Mesenchymal stem cell (in vitro differentiated cells and primary cell): ENCODE measurements around the gene MED12L.

Experiments used
- DNase-seq: peaks from one replicate; pipeline ENCODE4 v3.0.0-alpha.2; 2013
- H2AFZ ChIP-seq: one replicate; pipeline ENCODE4 v1.6.1; 2013; ENCODE audit warnings: low read depth, mild to moderate bottlenecking, control low read depth, inconsistent platforms, low read length, moderate library complexity
- H2AK5ac ChIP-seq: 2 replicates; pipeline ENCODE4 v1.6.1; 2013; ENCODE audit warnings: low read length, moderate library complexity, mild to moderate bottlenecking, inconsistent platforms; ENCODE audit not compliant: severe bottlenecking
- H2BK120ac ChIP-seq: one replicate; pipeline ENCODE4 v1.6.1; 2013; ENCODE audit warnings: low read depth, mild to moderate bottlenecking, inconsistent platforms, low read length, moderate library complexity
- H2BK12ac ChIP-seq, 2 experiments: one replicate each; pipeline ENCODE4 v1.6.1; 2013; ENCODE audit warnings: inconsistent platforms in 2 of 2, low read length in 2 of 2, mild to moderate bottlenecking in 2 of 2, moderate library complexity in 2 of 2, control low read depth in 1 of 2
- H2BK15ac ChIP-seq: one replicate; pipeline ENCODE4 v1.6.1; 2013; ENCODE audit warnings: mild to moderate bottlenecking, low read depth, inconsistent platforms; ENCODE audit not compliant: poor library complexity, severe bottlenecking
- H2BK5ac ChIP-seq: 2 replicates; pipeline ENCODE4 v1.6.1; 2013; ENCODE audit warnings: low read depth, mild to moderate bottlenecking, low read length, control low read depth, inconsistent platforms; ENCODE audit not compliant: poor library complexity, severe bottlenecking
- H3K14ac ChIP-seq, 2 experiments: one replicate each; pipeline ENCODE4 v1.6.1; 2013; ENCODE audit warnings: inconsistent platforms in 2 of 2, low read length in 2 of 2, control low read depth in 1 of 2, mild to moderate bottlenecking in 1 of 2, moderate library complexity in 1 of 2
- H3K18ac ChIP-seq, 2 experiments: one replicate each; pipeline ENCODE4 v1.6.1; 2013; ENCODE audit warnings: inconsistent platforms in 2 of 2, low read length in 2 of 2, control low read depth in 1 of 2, low read depth in 1 of 2, mild to moderate bottlenecking in 1 of 2
- H3K23ac ChIP-seq, 2 experiments: one replicate each; pipeline ENCODE4 v1.6.1; 2013; ENCODE audit warnings: inconsistent platforms in 2 of 2, low read length in 2 of 2, mild to moderate bottlenecking in 2 of 2, moderate library complexity in 2 of 2, control low read depth in 1 of 2
- H3K27ac ChIP-seq: 2 replicates; pipeline ENCODE4 v1.5.1; 2013; ENCODE audit warnings: mild to moderate bottlenecking, moderate library complexity, low read length, control low read depth, inconsistent platforms; ENCODE audit not compliant: poor library complexity, severe bottlenecking
- H3K27me3 ChIP-seq, 2 experiments: 2 replicates each; pipeline versions ENCODE4 v1.6.1 to v1.7.0; 2013; ENCODE audit warnings: low read length in 2 of 2, mild to moderate bottlenecking in 2 of 2, moderate library complexity in 2 of 2, control low read depth in 1 of 2, inconsistent platforms in 1 of 2; ENCODE audit not compliant: control insufficient read depth in 1 of 2, insufficient read depth in 1 of 2
- H3K36me3 ChIP-seq, 2 experiments: 2 replicates each; pipeline versions ENCODE4 v1.6.1 to v1.7.0; 2013; ENCODE audit warnings: low read length in 2 of 2, control low read depth in 1 of 2, inconsistent platforms in 1 of 2, low read depth in 1 of 2, mild to moderate bottlenecking in 1 of 2; ENCODE audit not compliant: insufficient read depth in 2 of 2, control insufficient read depth in 1 of 2
- H3K4ac ChIP-seq, 2 experiments: one replicate each; pipeline ENCODE4 v1.6.1; 2013; ENCODE audit warnings: inconsistent platforms in 2 of 2, low read length in 2 of 2, mild to moderate bottlenecking in 2 of 2, moderate library complexity in 2 of 2, control low read depth in 1 of 2, low read depth in 1 of 2
- H3K4me1 ChIP-seq: 2 replicates; pipeline ENCODE4 v1.6.1; 2013; ENCODE audit warnings: low read depth, low read length, control low read depth; ENCODE audit not compliant: control insufficient read depth, insufficient read depth
- H3K4me2 ChIP-seq: 2 replicates; pipeline ENCODE4 v1.6.1; 2013; ENCODE audit warnings: low read length, mild to moderate bottlenecking, inconsistent platforms; ENCODE audit not compliant: poor library complexity, severe bottlenecking
- H3K4me3 ChIP-seq, 2 experiments: 2 replicates each; pipeline versions ENCODE4 v1.5.1 to v1.7.0; 2013; ENCODE audit warnings: low read length in 2 of 2, mild to moderate bottlenecking in 2 of 2, control low read depth in 1 of 2, low read depth in 1 of 2; ENCODE audit not compliant: insufficient read depth in 1 of 2
- H3K79me1 ChIP-seq: replicated peaks from 2 replicates; pipeline ENCODE4 v1.6.1; 2013; ENCODE audit warnings: mild to moderate bottlenecking, control low read depth, low read length, inconsistent platforms; ENCODE audit not compliant: poor library complexity, severe bottlenecking
- H3K9ac ChIP-seq: 2 replicates; pipeline ENCODE4 v1.7.0; 2013; ENCODE audit warnings: mild to moderate bottlenecking, low read length, moderate library complexity
- H3K9me3 ChIP-seq: 2 replicates; pipeline ENCODE4 v1.7.0; 2013; ENCODE audit warnings: mild to moderate bottlenecking, low read length; ENCODE audit not compliant: control insufficient read depth
- H4K8ac ChIP-seq: one replicate; pipeline ENCODE4 v1.6.1; 2013; ENCODE audit warnings: inconsistent platforms, mild to moderate bottlenecking, low read length, moderate library complexity
- H4K91ac ChIP-seq: one replicate; pipeline ENCODE4 v1.6.1; 2013; ENCODE audit warnings: mild to moderate bottlenecking, low read length, inconsistent platforms
- WGBS: methylation state at CpG from one replicate; pipeline ENCODE4 v1.1.7; 2013; ENCODE audit warnings: mixed read lengths; 5-methylcytosine and 5-hydroxymethylcytosine counted together

Gene MED12L

DNA sequence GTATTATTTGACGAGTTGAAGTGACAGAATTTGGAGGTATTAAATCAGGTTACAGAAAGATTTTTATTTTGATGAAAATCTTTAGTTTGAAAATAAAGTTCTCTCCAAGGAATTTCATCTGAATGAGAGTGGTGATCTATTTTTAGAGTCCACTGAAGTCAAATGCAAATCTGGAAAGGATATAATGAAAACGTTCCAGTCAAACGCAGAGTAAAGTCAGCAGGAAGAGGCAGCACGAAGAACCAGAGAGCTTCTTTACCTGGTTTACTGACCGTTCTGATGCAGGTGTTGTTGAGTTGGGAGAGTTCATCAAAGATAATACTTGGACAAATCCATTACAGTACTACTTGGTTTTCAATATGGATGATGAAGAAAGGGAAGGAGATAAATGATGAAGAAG is 184.2 kb downstream of the MED12L start:
- no peak overlapping the region for H2AK5ac ChIP-seq
- no peaks in the 10 kb centered on the region for H3K36me3 ChIP-seq
- H4K8ac ChIP-seq, result no peak overlapping the region
- no peak overlapping the region for H2BK12ac ChIP-seq
- no peak overlapping the region for H3K4ac ChIP-seq
- H3K27me3 ChIP-seq, result peaks cover 0 to 14% of the 10 kb centered on the region in 2 experiments
- 88% methylated on average over 5 of the region's 5 CpGs for WGBS
- H3K18ac ChIP-seq, result no peak overlapping the region
- no peak overlapping the region for H4K91ac ChIP-seq
- peak overlapping the region in 1 of 2 experiments; percentile 38 for H3K4me3 ChIP-seq
- H2AFZ ChIP-seq, result no peak overlapping the region
- H2BK120ac ChIP-seq, result no peak overlapping the region
- no peak overlapping the region for H2BK15ac ChIP-seq
- H2BK5ac ChIP-seq, result no peak overlapping the region
- no peak overlapping the region for H3K9ac ChIP-seq
- H3K9me3 ChIP-seq, result no peaks in the 10 kb centered on the region
- no peaks in the 10 kb centered on the region for H3K79me1 ChIP-seq
- H3K23ac ChIP-seq, result no peak overlapping the region
- no peak overlapping the region for H3K4me2 ChIP-seq
- no peaks in the 10 kb centered on the region for H3K4me1 ChIP-seq
- no peak overlapping the region for H3K14ac ChIP-seq
- H3K27ac ChIP-seq, result no peak overlapping the region
- DNase-seq, result no peak

DNA sequence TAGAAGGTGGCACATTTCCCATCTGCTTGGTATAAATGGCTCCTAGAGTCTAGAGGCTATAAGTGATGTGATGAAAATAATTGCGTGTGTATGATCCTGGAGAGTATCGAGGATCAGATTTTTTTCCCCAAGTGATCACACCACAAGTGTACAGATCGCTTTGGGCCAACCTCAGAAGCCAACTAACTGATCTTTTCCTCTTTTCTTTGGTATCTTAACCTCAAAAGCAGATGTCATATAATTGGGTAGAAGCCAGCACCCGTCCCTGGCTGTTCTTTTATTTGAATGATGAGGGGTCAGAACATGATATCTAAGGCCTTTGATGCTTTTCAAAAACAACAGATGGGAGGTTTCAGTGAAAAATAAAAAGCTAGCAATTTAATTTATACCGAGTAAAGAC is 189.6 kb downstream of the MED12L start:
- Histone ChIP-seq H3K4me1 (no peaks in the 10 kb centered on the region), H4K91ac (no peak overlapping the region), H3K27ac (no peak overlapping the region), H2AFZ (no peak overlapping the region), H2BK12ac (no peak overlapping the region), H3K27me3 (peaks cover 0 to 9% of the 10 kb centered on the region in 2 experiments), H3K4me3 (no peak overlapping the region), H3K9ac (no peak overlapping the region), H2AK5ac (no peak overlapping the region), H4K8ac (no peak overlapping the region), H3K4me2 (no peak overlapping the region), H2BK120ac (no peak overlapping the region), H3K9me3 (no peaks in the 10 kb centered on the region), H3K23ac (no peak overlapping the region), H2BK5ac (no peak overlapping the region), H3K4ac (no peak overlapping the region), H2BK15ac (no peak overlapping the region), H3K79me1 (no peaks in the 10 kb centered on the region), H3K18ac (no peak overlapping the region), H3K14ac (no peak overlapping the region), H3K36me3 (no peaks in the 10 kb centered on the region)
- no peak for DNase-seq
- WGBS, result 93% methylated on average over 3 of the region's 5 CpGs

DNA sequence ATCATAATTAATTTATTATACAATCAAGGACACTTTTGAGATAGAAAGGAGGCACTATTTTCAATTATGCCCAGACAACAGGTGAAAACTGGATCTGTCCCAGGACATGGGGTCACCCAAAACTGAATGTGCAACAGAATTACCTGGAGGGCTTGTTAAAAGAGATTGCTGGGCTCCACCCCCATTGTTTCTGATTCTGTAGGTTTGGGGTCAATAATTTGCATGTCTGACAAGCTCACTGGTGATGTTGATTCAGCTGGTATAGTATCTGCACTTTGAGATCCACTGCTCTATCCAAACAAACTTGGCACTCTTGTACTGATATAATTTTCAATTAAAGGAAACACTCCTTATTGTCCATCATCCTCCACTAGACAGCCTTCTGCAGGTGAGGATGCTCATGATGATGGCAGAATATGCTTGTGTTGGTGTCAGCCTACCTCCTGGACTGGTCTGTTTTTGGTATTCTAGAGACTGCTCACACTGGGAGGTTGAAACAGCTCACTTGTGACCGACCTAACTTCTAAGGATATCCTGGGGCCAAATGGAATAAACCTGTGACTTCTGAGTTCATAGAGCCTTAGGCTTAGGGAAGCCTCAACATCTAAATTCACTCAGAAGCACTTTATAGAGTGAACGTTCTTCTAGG is 190.7 kb downstream of the MED12L start:
- H3K4me1 ChIP-seq, result no peaks in the 10 kb centered on the region
- H3K9me3 ChIP-seq, result no peaks in the 10 kb centered on the region
- no peaks in the 10 kb centered on the region for H3K79me1 ChIP-seq
- H2BK12ac ChIP-seq, result no peak overlapping the region
- no peak overlapping the region for H3K14ac ChIP-seq
- H3K18ac ChIP-seq, result no peak overlapping the region
- H2BK5ac ChIP-seq, result no peak overlapping the region
- H2AK5ac ChIP-seq, result no peak overlapping the region
- no peak overlapping the region for H4K91ac ChIP-seq
- H3K27ac ChIP-seq, result no peak overlapping the region
- H3K4me3 ChIP-seq, result no peak overlapping the region
- H4K8ac ChIP-seq, result no peak overlapping the region
- no peak overlapping the region for H3K4me2 ChIP-seq
- no peak overlapping the region for H3K9ac ChIP-seq
- H3K23ac ChIP-seq, result no peak overlapping the region
- no peak overlapping the region for H3K4ac ChIP-seq
- H2BK15ac ChIP-seq, result no peak overlapping the region
- 66% methylated on average over 2 of the region's 2 CpGs for WGBS
- peaks cover 0 to 9% of the 10 kb centered on the region in 2 experiments for H3K27me3 ChIP-seq
- no peak overlapping the region for H2BK120ac ChIP-seq
- no peaks in the 10 kb centered on the region for H3K36me3 ChIP-seq
- no peak for DNase-seq
- H2AFZ ChIP-seq, result no peak overlapping the region

DNA sequence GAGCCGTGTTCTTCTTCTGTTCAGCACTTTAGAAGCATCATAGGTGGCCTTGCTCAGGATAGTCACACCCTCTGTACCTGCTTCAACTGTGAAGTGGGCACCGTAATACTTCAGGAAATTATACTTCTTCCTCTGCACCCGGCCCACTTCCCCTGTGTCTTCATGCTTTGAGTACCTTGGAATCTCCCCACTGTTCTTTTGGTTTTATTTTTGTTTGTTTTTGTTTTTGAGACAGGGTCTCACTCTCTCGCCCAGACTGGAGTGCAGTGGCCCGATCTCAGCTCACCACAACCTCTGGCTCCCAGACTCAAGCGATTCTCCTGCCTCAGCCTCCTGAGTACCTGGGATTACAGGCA is 191.2 kb downstream of the MED12L start:
- Histone ChIP-seq H3K36me3 (no peaks in the 10 kb centered on the region), H3K14ac (no peak overlapping the region), H3K27ac (no peak overlapping the region)

More for the DNA sequence above, 191.2 kb downstream of the MED12L start:
- Histone ChIP-seq H2BK15ac (no peak overlapping the region), H3K23ac (no peak overlapping the region), H2BK12ac (no peak overlapping the region), H3K18ac (no peak overlapping the region), H3K4ac (no peak overlapping the region), H3K27me3 (peaks cover 0 to 9% of the 10 kb centered on the region in 2 experiments), H2BK120ac (no peak overlapping the region), H2AFZ (no peak overlapping the region), H3K4me2 (no peak overlapping the region), H3K4me3 (no peak overlapping the region), H4K91ac (no peak overlapping the region), H4K8ac (no peak overlapping the region), H2BK5ac (no peak overlapping the region), H2AK5ac (no peak overlapping the region), H3K79me1 (no peaks in the 10 kb centered on the region), H3K9me3 (no peaks in the 10 kb centered on the region), H3K4me1 (no peaks in the 10 kb centered on the region), H3K9ac (no peak overlapping the region)
- 83% methylated on average over 4 of the region's 6 CpGs for WGBS
- DNase-seq, result no peak
